HepG2 (cell line): ENCODE data around the gene KMT2B. TPM values are rescaled to one million over a fixed set of nuclear protein-coding genes. Genes with fewer than 3 reads are reported as not detected.
A peak's percentile ranks its signal among the peaks of the same experiment; 100 is the strongest.

Experiments
- AGO1 ChIP-seq: fragments of 200-400 bp; formaldehyde crosslinking; IDR thresholded peaks from 2 replicates; pipeline ENCODE4 v1.6.1; 2017; ENCODE audit warnings: mild to moderate bottlenecking, low read depth, low read length, moderate library complexity; ENCODE audit not compliant: poor library complexity, severe bottlenecking
- ATAD3A ChIP-seq: sonication (generic); formaldehyde crosslinking; IDR thresholded peaks from 2 replicates; pipeline ENCODE4 v1.4.0; 2020; ENCODE audit warnings: missing genetic modification reagents
- ATRX ChIP-seq: sonication (generic); formaldehyde crosslinking; IDR thresholded peaks from 2 replicates; pipeline ENCODE4 v1.4.0; 2020; ENCODE audit warnings: missing genetic modification reagents, borderline replicate concordance
- FOSL1 ChIP-seq: sonication (generic); formaldehyde crosslinking; IDR thresholded peaks from 2 replicates; pipeline ENCODE4 v1.9.0; 2021; ENCODE audit warnings: missing genetic modification reagents, borderline replicate concordance
- GATAD1 ChIP-seq: IDR thresholded peaks from 2 replicates; pipeline ENCODE4 v1.6.1; 2016; ENCODE audit warnings: missing genetic modification reagents, missing compliant biosample characterization
- JDP2 ChIP-seq: sonication (generic); formaldehyde crosslinking; IDR thresholded peaks from 2 replicates; pipeline ENCODE4 v1.8.1; 2022; ENCODE audit warnings: missing genetic modification reagents, borderline replicate concordance
- KDM2A ChIP-seq: sonication (generic); formaldehyde crosslinking; IDR thresholded peaks from 2 replicates; pipeline ENCODE4 v1.4.0; 2020; ENCODE audit warnings: low read depth, missing genetic modification reagents, borderline replicate concordance
- MYNN ChIP-seq: sonication (generic); formaldehyde crosslinking; IDR thresholded peaks from 2 replicates; pipeline ENCODE4 v1.4.0; 2020; ENCODE audit warnings: mild to moderate bottlenecking, low read depth, missing genetic modification reagents
- NFIC ChIP-seq: IDR thresholded peaks from 2 replicates; pipeline ENCODE4 v1.6.1; 2012; ENCODE audit warnings: mild to moderate bottlenecking, low read length, inconsistent platforms
- PHB2 ChIP-seq: fragments of 450-650 bp; IDR thresholded peaks from 2 replicates; pipeline ENCODE4 v1.6.1; 2018; ENCODE audit not compliant: partially characterized antibody
- PITX1 ChIP-seq: sonication (generic); formaldehyde crosslinking; IDR thresholded peaks from 2 replicates; pipeline ENCODE4 v1.5.1; 2020; ENCODE audit warnings: mild to moderate bottlenecking, missing genetic modification reagents
- RFXANK ChIP-seq: IDR thresholded peaks from 2 replicates; pipeline ENCODE4 v1.6.1; 2016
- SIN3B ChIP-seq: fragments of 150-350 bp; IDR thresholded peaks from 2 replicates; pipeline ENCODE4 v1.6.1; 2014; ENCODE audit warnings: low read length
- ZFP1 ChIP-seq: IDR thresholded peaks from 2 replicates; pipeline ENCODE4 v1.6.1; 2016
- ZFP37 ChIP-seq: sonication (generic); formaldehyde crosslinking; IDR thresholded peaks from 2 replicates; pipeline ENCODE4 v1.4.0; 2020; ENCODE audit warnings: missing genetic modification reagents, borderline replicate concordance
- ZMYM3 ChIP-seq: sonication (generic); formaldehyde crosslinking; IDR thresholded peaks from 2 replicates; pipeline ENCODE4 v1.5.1; 2020; ENCODE audit warnings: mild to moderate bottlenecking, missing genetic modification reagents
- ZNF235 ChIP-seq: sonication (generic); formaldehyde crosslinking; IDR thresholded peaks from 2 replicates; pipeline ENCODE4 v1.8.1; 2023; ENCODE audit warnings: mild to moderate bottlenecking, missing genetic modification reagents, borderline replicate concordance
- ZNF33B ChIP-seq: sonication (generic); formaldehyde crosslinking; IDR thresholded peaks from 2 replicates; pipeline ENCODE4 v1.5.1; 2020; ENCODE audit warnings: mild to moderate bottlenecking, missing genetic modification reagents
- ZNF549 ChIP-seq: sonication (generic); formaldehyde crosslinking; IDR thresholded peaks from 2 replicates; pipeline ENCODE4 v1.5.0; 2020; ENCODE audit warnings: missing genetic modification reagents
- ZNF619 ChIP-seq: sonication (generic); formaldehyde crosslinking; IDR thresholded peaks from 2 replicates; pipeline ENCODE4 v1.4.0; 2020; ENCODE audit warnings: mild to moderate bottlenecking, missing genetic modification reagents
- ZNF878 ChIP-seq: sonication (generic); formaldehyde crosslinking; IDR thresholded peaks from 2 replicates; pipeline ENCODE4 v1.8.1; 2023; ENCODE audit warnings: mild to moderate bottlenecking, missing genetic modification reagents, moderate library complexity
- ZNF891 ChIP-seq: sonication (generic); formaldehyde crosslinking; IDR thresholded peaks from 2 replicates; pipeline ENCODE4 v1.5.0; 2020; ENCODE audit warnings: mild to moderate bottlenecking, missing genetic modification reagents
- ZSCAN25 ChIP-seq: sonication (generic); formaldehyde crosslinking; IDR thresholded peaks from 2 replicates; pipeline ENCODE4 v1.8.0; 2022; ENCODE audit warnings: mild to moderate bottlenecking, missing genetic modification reagents
- polyA plus RNA-seq, 8 experiments: library from polyadenylated mRNA; depleted of rRNA in 3 of 8; stranded (reverse) in 7 of 8; unstranded in 1 of 8; fragments of >200 nt; fragmentation: Illumina TruSeq in 4 of 8; extraction: Trizol in 4 of 8; gene quantifications; 2 replicates each; pipeline versions ENCODE4 v1.2.1 to v1.2.3, GENCODE V29; 2011 to 2016; ENCODE audit warnings: low read depth in 4 of 8, missing spikeins in 1 of 8, mixed read lengths in 1 of 8; ENCODE audit not compliant: insufficient read depth in 1 of 8
- total RNA-seq, 5 experiments: library from RNA; depleted of rRNA; stranded (reverse); fragments of >200 nt; fragmentation: Illumina TruSeq; extraction: Trizol; gene quantifications; 2 replicates each; pipeline ENCODE4 v1.2.3, GENCODE V29; 2016; ENCODE audit warnings: low read depth in 1 of 5
- TF ChIP-seq, protein P1 (sequence below): sonication (generic); formaldehyde crosslinking; IDR thresholded peaks from 2 replicates; pipeline ENCODE4 v1.4.0; 2020; ENCODE audit warnings: missing genetic modification reagents
- TF ChIP-seq, protein P2 (sequence below): sonication (generic); formaldehyde crosslinking; IDR thresholded peaks from 2 replicates; pipeline ENCODE4 v1.4.0; 2020; ENCODE audit warnings: missing genetic modification reagents
- TF ChIP-seq, protein P3 (sequence below): sonication (generic); formaldehyde crosslinking; conservative IDR thresholded peaks from 2 replicates; pipeline ENCODE4 v1.8.0; 2022; ENCODE audit warnings: low read depth, missing genetic modification reagents

The KMT2B gene
- total and polyA plus RNA-seq, 2 of the 13 experiments (the other 11 are each of a cell fraction or from before 2014, with no cell fraction given) = 6.2 to 16.9 TPM

DNA sequence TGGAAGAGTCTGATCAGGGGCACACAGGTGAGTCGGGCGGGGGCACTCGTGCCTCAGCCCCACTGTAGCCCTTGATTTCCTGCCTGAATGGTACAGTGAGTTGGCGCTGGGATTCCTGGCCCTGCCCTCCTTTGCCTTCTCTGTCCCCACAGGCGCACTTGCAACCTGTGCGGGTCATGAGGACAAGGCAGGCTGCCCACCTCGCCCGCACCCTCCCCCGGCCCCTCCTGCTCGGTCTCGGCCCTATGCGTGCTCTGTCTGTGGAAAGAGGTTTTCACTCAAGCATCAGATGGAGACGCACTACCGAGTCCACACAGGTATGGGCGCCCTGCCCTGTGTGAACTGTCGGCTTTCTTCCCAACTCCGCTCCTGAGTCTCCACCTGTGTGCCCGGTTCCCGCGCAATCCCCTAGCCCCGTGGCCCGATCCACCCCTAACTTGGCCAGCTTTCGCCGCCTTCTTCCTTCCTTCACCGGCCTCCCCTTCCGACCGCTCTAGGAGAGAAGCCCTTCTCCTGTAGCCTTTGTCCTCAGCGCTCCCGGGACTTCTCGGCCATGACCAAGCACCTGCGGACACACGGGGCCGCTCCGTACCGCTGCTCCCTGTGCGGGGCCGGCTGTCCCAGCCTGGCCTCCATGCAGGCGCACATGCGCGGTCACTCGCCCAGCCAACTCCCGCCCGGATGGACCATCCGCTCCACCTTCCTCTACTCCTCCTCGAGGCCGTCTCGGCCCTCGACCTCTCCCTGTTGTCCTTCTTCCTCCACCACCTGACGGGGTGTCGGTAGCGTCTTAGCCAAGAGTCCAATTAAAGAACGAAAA lies 1.6 kb upstream of the KMT2B start (continued):
- TF ChIP-seq MYNN (CRISPR knock-in tag) (no peak; the same call in 1 of the 2 replicates), ZMYM3 (0 out of 2 replicates have a peak, but pooled peaks have one; percentile 37), JDP2 (CRISPR knock-in tag) (no peak), FOSL1 (no peak), RFXANK (0 out of 2 replicates have a peak, but pooled peaks have one; percentile 37), ZNF235 (CRISPR knock-in tag) (no peak; the same call in 1 of the 2 replicates), ZFP37 (CRISPR knock-in tag) (no peak), ATRX (CRISPR knock-in tag) (no peak), ATAD3A (CRISPR knock-in tag) (no peak), ZNF549 (CRISPR knock-in tag) (no peak), ZFP1 (CRISPR knock-in tag) (no peak), GATAD1 (CRISPR knock-in tag) (no peak), AGO1 (no peak), ZNF33B (CRISPR knock-in tag) (no peak), ZNF878 (CRISPR knock-in tag) (no peak), PITX1 (CRISPR knock-in tag) (no peak; the same call in 1 of the 2 replicates), ZNF619 (no peak), ZSCAN25 (CRISPR knock-in tag) (no peak), NFIC (no peak), ZNF891 (CRISPR knock-in tag) (no peak; the same call in none of the 2 replicates), PHB2 (no peak), SIN3B (no peak), KDM2A (CRISPR knock-in tag) (peak; percentile 82)
- TF ChIP-seq, protein P1, sequence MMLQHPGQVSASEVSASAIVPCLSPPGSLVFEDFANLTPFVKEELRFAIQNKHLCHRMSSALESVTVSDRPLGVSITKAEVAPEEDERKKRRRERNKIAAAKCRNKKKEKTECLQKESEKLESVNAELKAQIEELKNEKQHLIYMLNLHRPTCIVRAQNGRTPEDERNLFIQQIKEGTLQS (CRISPR knock-in tag) = no peak
- TF ChIP-seq, protein P2, sequence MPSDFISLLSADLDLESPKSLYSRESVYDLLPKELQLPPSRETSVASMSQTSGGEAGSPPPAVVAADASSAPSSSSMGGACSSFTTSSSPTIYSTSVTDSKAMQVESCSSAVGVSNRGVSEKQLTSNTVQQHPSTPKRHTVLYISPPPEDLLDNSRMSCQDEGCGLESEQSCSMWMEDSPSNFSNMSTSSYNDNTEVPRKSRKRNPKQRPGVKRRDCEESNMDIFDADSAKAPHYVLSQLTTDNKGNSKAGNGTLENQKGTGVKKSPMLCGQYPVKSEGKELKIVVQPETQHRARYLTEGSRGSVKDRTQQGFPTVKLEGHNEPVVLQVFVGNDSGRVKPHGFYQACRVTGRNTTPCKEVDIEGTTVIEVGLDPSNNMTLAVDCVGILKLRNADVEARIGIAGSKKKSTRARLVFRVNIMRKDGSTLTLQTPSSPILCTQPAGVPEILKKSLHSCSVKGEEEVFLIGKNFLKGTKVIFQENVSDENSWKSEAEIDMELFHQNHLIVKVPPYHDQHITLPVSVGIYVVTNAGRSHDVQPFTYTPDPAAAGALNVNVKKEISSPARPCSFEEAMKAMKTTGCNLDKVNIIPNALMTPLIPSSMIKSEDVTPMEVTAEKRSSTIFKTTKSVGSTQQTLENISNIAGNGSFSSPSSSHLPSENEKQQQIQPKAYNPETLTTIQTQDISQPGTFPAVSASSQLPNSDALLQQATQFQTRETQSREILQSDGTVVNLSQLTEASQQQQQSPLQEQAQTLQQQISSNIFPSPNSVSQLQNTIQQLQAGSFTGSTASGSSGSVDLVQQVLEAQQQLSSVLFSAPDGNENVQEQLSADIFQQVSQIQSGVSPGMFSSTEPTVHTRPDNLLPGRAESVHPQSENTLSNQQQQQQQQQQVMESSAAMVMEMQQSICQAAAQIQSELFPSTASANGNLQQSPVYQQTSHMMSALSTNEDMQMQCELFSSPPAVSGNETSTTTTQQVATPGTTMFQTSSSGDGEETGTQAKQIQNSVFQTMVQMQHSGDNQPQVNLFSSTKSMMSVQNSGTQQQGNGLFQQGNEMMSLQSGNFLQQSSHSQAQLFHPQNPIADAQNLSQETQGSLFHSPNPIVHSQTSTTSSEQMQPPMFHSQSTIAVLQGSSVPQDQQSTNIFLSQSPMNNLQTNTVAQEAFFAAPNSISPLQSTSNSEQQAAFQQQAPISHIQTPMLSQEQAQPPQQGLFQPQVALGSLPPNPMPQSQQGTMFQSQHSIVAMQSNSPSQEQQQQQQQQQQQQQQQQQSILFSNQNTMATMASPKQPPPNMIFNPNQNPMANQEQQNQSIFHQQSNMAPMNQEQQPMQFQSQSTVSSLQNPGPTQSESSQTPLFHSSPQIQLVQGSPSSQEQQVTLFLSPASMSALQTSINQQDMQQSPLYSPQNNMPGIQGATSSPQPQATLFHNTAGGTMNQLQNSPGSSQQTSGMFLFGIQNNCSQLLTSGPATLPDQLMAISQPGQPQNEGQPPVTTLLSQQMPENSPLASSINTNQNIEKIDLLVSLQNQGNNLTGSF (CRISPR knock-in tag) = no peak; the same call in 1 of the 2 replicates
- TF ChIP-seq, protein P3, sequence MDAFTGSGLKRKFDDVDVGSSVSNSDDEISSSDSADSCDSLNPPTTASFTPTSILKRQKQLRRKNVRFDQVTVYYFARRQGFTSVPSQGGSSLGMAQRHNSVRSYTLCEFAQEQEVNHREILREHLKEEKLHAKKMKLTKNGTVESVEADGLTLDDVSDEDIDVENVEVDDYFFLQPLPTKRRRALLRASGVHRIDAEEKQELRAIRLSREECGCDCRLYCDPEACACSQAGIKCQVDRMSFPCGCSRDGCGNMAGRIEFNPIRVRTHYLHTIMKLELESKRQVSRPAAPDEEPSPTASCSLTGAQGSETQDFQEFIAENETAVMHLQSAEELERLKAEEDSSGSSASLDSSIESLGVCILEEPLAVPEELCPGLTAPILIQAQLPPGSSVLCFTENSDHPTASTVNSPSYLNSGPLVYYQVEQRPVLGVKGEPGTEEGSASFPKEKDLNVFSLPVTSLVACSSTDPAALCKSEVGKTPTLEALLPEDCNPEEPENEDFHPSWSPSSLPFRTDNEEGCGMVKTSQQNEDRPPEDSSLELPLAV (CRISPR knock-in tag) = no peak
